Muscle of back (tissue), 11 donors: ENCODE data around the gene GPR85. TPM values are rescaled to one million over a fixed set of nuclear protein-coding genes. Genes with fewer than 3 reads are reported as not detected.
"Not testable (repeated sequence)": the region's sequence is repeated elsewhere in the genome, so short reads cannot be mapped to it uniquely, and the experiment has no call there.

Experiments
- DNase-seq, 3 donors: peaks; one replicate each; pipeline versions ENCODE4 v3.0.0 to v3.0.0-alpha.2; 2013
- polyA plus RNA-seq, 10 donors: library from polyadenylated mRNA; unstranded; fragments of 120-200 nt; gene quantifications; one replicate each; pipeline ENCODE4 v1.2.1, GENCODE V29; 2013; ENCODE audit not compliant: insufficient read length in 10 of 10

GPR85 gene
- polyA plus RNA-seq, 10 donors = 1.2 to 2.3 (median 1.7) TPM

GRCh38 chr7:113084496-113085172 is 2.0 kb downstream of the GPR85 start:
- DNase-seq = no peak

DNA sequence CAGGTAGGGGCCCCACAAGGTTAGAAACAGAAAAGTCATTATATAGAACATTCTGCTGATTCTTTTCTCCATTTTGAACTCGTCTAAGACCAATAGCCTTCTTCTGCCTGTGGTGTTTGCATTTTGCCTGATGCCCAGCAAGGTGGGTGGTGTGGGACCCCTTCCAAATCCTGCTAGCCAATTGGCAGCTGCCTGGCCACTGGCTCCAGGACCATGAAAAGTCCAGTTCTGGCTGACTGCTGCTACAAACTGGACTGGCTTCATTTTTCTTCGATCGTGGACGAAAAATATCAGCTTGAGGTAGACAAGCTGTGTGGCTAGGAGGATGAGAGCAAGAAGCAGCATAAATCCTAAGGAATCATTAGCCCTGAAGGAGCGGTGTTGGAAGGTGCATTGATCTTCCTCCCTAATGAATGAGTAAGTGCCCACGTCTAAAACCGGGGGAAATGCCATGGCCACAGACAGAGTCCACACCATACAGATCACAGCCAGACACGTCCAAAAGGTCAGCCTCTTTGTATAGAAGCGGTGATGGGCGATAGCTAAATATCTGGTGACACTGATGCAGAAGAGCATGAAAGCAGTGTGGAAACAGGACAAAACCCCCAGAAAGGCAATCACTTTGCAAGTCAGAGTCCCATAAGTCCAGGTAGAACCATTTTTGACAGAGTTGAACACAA is 2.7 kb downstream of the GPR85 start:
- DNase-seq = no peak

- peak in 2 of 3 donors; percentile 20 to 43 for DNase-seq
Measured at GRCh38 chr7:113083132-113083815, 3.4 kb downstream of the GPR85 start.

- no peak for DNase-seq
Measured at GRCh38 chr7:113078331-113078730, 8.3 kb downstream of the GPR85 start.

DNA sequence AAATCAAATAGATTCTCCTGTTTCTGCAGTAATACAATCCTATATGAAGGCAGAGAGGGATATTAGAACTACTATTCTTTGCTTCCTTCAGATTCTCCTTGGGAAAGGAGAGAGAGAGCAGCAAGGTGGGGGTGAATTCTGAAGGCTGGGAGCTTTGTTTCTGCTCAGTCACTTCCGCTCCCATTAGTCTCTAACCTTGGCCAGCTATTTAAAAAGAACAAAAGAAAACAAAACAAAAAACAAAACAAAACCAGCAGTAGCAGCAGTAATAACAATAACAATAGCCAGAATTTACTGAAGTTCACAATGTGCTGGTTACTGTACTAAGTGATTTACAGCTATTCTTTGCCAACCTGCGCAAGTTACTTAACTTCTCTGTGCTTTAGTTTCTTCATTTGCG is 9.9 kb downstream of the GPR85 start:
- DNase-seq = no peak

DNA sequence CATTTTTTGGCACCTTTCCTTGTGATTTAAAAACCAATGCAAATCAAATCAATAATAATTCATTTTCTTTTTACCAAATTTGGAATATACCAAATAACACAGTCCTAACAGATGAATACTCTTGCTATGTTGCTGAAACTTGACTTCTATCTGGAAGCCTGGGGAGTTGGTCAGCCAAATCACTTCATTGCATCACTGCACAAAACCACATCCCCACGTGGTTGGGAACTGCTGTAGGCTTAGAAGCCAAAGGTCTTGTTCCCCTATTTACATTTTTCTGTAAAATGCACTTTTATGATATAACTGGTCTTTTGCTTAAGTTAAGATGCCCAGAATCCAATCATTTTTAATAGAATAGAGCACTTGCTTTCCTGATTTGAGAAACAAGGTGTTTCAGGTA is 15.2 kb downstream of the GPR85 start:
- DNase-seq = peak in 1 of 3 donors; percentile 13

GRCh38 chr7:113062499-113062898 is 24.1 kb downstream of the GPR85 start:
- DNase-seq = no peak

GRCh38 chr7:113060100-113060499 is 26.5 kb downstream of the GPR85 start:
- no peak for DNase-seq

GRCh38 chr7:113054938-113055337 is 31.7 kb downstream of the GPR85 start:
- no peak for DNase-seq

GRCh38 chr7:113054272-113054671 is 32.4 kb downstream of the GPR85 start:
- DNase-seq = not testable (repeated sequence)

DNA sequence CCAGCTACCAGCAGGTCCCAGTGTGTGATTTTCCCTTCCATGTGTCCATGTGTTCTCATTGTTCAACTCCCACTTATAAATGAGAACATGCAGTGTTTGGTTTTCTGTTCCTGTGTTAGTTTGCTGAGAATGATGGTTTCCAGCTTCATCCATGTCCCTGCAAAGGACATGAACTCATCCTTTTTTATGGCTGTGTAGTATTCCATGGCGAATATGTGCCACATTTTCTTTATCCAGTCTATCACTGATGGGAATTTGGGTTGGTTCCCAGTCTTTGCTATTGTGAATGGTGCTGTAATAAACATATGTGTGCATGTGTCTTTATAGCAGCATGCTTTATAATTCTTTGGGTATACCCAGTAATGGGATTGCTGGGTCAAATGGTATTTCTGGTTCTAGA is 37.4 kb downstream of the GPR85 start:
- DNase-seq = not testable (repeated sequence)

DNA sequence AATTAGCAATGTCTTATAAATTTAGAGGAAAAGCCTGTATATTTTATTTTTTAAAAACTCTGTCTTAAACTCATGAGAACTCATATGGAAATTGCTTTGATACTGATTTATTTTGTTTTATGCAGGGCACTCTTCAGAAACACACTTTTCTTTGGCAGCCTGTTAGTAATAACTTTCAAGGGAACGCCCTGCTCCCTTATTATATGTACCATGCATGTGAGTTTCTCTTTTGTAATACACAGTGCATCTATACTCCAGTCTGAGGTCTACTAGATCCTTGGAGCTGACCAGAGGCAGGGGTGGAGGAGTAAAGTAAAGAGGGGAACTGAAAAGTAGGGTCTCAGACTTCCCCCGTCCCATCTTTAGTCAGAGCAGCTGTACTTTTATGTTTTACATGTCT is 40.2 kb downstream of the GPR85 start:
- no peak for DNase-seq

DNA sequence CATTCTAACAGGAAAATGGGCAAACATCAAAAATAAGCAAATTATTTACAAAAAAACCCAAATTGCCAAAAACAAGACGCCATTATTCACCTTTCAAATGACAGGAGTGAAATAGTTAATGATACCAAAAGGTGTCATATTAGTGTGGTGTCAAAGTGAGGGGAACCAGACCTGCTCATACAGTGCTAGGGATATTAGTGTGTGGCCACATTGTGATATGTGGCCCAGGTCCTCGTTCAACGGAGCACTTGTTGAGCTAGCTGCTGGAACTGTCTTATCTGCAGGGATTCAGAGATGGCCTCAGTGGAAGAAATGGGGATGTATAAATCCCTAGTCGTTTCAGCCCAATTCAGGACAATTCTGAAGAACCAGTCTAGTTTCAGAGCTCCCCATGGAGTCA is 41.2 kb downstream of the GPR85 start:
- DNase-seq = no peak

DNA sequence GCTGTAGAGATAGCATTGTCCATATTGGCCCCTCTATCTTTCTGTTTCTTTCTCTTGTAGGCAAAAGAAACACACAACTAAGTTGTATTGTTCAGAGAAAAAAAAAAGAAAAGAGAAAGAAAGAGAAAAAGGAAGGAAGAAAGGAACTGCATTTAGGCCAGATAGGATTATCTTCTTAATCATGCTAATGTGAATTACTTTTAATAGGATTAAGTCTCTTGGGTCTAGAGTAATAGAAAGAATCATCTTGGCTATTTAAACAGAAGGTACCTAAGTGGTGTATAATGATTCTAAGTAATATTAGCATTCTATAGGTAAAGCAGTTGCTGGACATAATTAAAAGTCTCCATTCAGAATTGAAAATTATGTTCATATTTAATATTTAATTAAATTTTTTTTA is 42.2 kb downstream of the GPR85 start:
- DNase-seq = no peak

DNA sequence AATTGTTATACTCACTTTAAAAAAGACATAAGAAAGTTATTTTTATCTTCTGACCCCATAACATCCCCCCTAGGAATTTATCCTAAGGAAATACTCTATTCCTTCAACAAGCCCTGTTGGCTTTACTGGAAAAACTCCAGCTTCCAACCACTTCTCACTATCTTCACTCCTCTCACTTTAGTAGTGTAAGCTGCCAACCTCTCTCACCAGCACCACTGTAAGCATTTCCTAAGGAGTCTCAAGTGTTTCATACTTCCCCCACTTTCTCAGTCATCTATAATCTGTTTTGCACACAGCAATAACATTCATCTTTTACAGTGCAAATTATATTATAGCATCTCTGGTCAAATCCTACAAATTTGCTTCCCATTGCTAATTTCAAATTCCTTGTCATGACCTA is 45.8 kb downstream of the GPR85 start:
- DNase-seq = no peak

- no peak for DNase-seq
Measured at GRCh38 chr7:113033959-113034358, 52.7 kb downstream of the GPR85 start.

Other genes with a start within 250 kb of the GPR85 start
- 100 to 1,000 TPM in 7 of 10 donors, 10 to 100 TPM in 3; 84.8 to 119 (median 108) TPM for gene SMIM30, start 31.7 kb upstream of the GPR85 start, polyA plus RNA-seq